NCI-H2227 (cell line): Measurements from ENCODE around the gene YY2.
"Not testable (repeated sequence)": the region's sequence is repeated elsewhere in the genome, so short reads cannot be mapped to it uniquely, and the experiment has no call there.

Source experiments
- DNase-seq: peaks from one replicate; lab custom pipeline; 2025; ENCODE audit not compliant: unreplicated experiment; lab: John Stamatoyannopoulos, UW

Gene YY2

GRCh38 chrX:21874182-21874581, 18.4 kb downstream of the YY2 start:
- not testable (repeated sequence) for DNase-seq

- no peak for DNase-seq
These were observed 19.2 kb downstream of the YY2 start for GRCh38 chrX:21875013-21875412.

GRCh38 chrX:21881881-21882574, 26.2 kb downstream of the YY2 start:
- DNase-seq = no peak

- DNase-seq = no peak
These were observed 27.5 kb downstream of the YY2 start for GRCh38 chrX:21883258-21883657.

- DNase-seq = no peak
These were observed 29.8 kb downstream of the YY2 start for GRCh38 chrX:21885568-21885967.

- no peak for DNase-seq
These were observed 49.5 kb downstream of the YY2 start for GRCh38 chrX:21905313-21905712.

GRCh38 chrX:21905953-21906352, 50.2 kb downstream of the YY2 start:
- DNase-seq = no peak

- no peak for DNase-seq
These were observed 51.5 kb downstream of the YY2 start for GRCh38 chrX:21907260-21907659.
